IPS DF 19.7 (cell line): Measurements from ENCODE around the gene FAM9C.

Experiments
- DNase-seq: peaks from one replicate; pipeline ENCODE4 v3.0.0-alpha.2; 2013; ENCODE audit warnings: low read depth, low spot score

The FAM9C gene

DNA sequence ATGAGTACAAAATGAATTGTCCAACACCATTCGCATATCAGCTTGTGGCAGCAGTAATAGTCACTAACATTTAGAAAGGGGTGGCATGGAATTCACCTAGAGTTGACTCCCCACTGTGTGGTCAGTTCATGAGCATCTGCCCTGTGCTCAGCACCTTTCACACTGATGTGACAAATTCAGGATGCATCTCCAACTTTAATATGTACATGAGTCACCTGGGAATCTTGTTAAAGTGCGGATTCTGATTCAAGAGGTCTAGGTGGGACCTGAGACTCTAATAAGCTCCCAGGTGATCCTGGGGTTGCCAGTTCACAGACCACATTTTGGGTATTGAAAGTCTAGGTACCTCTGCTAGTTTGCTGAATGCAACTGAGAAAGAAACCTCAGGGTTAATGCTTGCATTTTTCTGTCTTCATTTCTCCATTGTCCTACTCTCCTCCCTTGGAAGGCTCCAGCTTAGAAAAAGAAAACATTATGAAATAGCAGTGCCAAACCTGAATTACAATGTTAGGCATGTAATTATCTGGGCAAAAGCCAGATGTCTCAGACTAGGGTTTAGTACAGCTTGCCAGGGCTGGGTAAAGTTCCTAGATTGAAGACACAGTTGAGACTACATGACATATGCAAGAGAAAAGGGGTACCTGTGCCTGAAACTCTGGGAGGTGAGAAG lies 36.8 kb downstream of the FAM9C start:
- DNase-seq = no peak

DNA sequence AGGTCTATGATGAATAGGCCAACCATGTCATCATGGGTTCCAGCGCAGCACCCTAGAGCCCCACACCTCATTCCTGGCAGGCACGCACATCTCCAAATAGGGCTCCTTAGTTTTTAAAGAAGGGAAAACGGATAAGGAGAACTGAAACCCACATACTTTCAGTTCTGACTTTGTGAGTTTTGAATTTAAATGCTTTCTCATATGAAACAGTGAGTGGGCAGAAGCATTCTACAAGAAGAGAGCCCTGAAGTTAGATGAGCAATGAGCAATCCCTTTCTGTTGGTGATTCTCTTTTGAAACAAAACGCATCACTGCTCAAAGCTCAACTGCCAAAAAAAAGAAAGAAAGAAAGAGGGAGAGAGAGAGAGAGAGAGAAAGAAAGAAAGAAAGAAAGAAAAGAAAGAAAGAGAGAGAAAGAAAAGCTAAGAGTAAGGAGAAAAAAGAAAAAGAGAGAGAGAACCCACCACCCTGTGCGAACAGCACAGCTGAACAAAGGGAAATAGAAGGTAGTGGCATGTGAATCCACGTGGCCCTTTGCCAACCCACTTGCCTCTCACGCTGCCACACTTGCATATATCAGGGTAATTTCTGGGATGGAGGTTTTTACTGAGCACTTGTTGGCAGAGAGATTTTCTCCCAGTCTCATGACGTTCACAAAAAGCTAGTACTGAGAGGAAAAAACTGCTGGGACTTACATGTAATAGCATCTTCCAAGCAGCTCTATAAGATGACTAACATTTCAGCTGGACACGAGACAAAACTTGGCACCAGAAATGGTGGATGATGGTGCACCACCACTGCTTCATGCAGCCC lies 38.6 kb downstream of the FAM9C start:
- no peak for DNase-seq

DNA sequence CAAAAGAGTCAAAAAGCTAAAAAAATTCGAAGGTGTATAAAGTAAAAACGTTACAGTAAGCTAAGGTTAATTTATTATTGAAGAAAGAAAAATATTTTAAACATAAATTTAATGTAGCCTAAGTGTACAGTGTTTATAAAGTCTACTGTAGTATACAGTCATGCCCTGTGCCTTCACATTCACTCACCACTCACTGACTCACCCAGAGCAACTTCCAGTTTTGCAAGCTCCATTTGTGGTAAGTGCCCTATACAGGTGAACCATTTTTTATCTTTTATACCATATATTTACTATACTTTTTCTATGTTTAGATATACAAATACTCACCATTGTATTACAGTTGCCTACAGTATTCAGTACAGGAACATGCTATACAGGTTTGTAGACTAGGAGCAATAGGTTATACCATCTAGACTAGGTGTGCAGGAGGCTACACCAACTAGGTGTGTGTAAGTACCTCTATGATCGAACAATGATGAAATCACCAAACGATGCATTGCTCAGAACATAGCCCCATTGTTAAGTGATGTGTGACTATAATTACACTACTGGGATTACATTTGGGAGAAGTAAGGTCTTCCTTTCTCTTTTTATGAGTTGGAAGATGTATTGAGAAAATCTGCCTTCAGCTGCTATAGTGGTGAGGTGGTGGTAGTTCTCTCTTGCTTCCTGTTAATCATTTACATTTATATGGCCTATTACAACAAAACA lies 42.3 kb downstream of the FAM9C start:
- no peak for DNase-seq

DNA sequence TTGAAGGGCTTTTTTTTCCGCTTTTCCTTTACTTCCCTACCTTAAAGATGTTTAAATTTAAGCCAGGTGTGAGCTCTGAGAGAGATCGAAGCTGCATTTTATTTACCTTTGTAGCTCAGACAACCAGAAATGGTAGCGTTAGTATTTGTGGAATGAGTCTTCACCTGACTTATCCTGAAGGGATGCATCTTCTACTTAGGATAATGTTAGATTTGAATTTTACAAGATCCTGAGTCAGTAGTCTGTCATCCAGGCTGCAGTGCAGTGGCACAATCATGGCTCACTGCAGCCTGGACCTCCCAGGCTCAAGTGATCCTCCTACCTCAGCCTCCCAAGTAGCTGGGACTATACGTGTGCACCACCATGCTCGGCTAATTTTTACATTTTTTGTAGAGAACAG lies 43.3 kb downstream of the FAM9C start:
- no peak for DNase-seq

DNA sequence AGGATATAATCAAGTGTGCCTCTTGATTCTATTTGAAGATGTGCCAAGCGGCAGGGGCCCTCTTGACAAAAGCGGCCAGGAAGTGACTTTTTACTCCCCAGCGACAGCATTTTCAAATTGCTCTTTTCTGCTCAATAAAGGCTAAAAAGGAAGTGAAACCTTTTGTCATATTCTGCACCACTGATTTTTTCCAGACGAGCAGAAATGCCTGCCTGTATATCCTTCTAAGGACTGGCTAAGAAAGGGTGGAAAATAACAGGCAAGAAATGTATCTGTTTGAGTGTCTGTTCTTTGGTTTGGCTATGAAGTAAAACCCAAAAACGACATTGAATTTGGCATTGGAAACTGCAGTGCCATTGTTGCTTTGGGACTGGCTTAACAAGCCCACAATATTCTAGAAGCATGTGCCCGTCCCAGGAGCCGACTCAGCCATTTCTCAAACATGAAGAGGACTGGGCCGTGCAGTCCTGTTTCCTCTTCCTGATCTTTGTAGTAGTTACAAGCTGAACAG lies 44.1 kb downstream of the FAM9C start:
- DNase-seq = no peak

DNA sequence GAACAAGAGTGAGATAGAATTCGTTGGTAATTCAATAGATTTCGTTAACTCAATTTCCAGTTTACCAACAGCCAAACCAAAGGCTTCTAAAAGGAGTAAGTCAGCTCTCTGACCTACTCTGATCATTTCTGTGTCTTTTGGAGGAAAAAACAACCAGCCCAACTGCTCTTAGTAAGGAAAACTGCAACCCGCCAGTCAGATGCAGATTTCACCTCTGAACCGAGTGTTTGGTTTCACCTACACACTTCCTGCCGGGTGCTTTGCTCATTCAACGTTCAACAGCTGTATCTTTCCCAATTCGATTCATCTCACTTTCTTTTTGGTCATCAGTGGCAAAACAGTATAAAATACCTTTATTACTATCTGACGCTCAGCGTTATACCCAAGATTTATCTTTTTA lies 45.0 kb downstream of the FAM9C start:
- no peak for DNase-seq

DNA sequence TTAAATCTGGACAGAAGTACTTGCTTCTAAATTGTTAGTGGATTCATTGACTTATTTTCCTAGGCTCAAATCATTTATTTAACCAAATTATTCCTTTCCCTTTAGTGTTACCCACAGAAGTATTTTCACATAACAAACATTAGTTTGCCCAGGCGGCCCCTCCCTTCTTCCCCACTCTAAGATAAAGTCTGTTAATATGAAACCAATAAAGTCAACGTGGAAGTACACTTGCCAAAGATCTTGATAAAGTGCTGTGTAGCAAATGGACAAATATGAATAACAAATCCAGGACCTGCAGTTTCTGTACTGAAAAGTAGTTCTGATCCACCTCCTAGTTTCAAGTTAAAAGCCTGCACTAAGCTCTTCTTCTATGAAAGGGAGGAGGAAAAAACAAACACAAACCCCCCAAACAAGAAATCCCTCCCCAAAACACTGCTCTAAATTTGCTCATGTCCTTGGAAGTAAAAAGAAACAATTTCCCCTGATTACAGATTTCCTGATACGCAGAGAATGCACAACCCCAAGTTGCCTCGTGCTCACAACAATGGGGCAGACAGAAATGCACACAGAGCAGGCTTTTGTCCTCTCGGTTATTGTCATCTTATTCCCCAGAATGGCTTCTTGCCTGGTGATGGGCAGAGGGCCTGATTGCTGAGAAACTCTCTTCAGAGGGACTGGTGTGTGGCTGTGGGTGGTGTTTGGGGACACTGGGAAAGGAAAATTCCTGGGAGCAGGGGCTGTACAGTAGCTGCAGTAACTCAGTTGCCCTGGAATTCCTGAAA lies 46.3 kb downstream of the FAM9C start:
- no peak for DNase-seq

DNA sequence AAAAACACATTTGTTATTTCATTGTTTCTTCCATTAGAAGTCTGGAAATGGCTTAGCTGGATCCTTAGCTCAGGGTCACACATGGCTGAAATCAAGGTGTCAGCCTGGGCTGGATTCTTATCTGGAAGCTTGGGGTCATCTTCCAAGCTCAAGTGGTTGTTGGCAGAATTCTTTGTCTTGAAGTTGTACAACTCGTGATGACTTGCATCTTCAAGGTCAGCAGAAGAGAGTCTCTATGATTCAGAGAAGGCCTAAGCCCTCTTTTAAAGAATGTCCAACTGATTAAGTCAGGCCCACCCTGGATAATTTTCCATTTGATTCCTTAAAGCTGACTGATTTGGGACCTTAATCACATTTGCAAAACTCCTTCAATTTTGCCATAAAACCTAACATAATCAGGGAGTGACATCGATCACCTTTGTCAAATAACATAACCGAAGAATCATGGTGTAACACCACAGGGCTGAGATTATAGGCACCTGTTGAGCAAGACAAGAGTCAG lies 47.4 kb downstream of the FAM9C start:
- no peak for DNase-seq

DNA sequence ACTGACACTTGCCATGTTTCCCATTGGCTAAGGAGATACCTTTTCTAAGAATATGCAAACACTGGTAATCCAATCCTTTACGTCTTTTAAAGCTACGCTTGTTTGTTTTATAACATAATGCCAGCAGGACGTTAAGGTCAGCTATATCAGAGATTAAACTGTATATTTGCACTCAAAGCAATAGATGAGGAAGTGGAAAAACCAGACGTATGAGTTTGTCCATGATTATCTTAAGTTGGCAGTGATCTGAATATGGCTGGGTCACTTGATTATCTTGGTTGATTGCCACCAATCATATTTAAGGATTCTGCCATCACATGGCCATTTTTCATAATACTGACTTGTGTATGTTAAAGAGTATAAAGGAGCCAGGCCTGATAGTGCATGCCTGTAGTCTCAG lies 50.1 kb downstream of the FAM9C start:
- no peak for DNase-seq

DNA sequence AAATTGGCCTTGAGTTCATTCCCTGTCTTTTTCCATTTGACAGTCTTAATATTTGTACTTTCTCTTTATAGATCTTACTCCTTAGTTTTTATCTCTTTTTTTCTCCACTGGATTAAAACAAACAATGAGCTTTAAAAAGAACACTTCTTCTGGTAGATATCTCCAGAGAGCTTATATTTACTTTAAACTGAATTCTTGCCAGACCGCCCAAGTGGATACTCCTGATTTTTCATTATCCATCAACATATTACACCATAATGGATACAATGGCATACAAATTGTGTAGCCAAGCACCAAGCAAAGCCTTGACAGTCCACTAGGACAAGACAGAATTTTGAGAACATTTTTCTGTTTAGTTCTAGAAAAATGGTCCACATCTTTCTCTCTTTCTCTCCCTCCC lies 50.6 kb downstream of the FAM9C start:
- DNase-seq = no peak

DNA sequence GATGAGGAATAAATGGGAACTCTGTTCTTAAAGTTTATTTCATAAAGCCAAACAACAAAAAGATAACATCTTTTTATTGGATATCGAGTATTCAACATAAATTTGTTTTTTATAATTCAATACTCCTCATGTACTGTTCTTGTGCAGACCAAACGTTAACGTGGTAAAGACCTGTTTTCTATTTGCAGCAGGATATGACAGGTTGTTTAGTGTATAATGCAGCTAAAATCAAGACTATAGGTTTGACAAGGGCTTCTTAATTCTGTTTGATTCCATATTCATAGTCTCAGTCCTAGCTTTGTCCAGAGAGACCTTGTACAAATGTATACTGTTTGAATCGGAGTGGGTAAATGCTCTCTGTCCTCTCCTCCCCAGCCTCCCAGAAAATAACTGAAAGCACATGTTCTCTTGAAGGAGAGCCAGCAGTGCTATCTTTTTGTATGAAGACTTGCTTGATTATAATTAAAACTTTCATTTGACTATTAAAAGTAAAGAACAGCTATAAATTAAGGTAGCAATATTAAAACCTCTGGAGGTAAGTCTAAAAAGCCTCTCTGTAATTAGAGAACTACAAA lies 51.8 kb downstream of the FAM9C start:
- no peak for DNase-seq

DNA sequence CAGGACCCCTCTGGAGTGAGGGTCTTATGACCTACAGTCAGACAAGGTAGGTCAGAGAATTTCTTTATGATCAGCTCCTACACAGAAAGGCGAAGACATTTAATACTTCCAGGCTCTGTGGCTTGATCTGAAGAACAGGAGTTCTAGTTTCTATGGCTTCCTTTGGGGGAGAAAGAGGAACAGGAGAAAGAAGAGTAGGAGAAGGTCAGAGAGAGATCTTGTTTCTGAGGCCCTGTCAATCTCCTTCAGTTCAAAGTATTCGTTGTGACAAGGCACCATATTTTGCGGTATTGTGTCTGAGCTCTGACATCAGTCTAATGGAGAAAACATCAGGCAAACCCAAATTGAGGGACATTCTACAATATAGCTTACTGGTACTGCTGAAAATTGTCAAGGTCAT lies 52.8 kb downstream of the FAM9C start:
- DNase-seq = no peak

DNA sequence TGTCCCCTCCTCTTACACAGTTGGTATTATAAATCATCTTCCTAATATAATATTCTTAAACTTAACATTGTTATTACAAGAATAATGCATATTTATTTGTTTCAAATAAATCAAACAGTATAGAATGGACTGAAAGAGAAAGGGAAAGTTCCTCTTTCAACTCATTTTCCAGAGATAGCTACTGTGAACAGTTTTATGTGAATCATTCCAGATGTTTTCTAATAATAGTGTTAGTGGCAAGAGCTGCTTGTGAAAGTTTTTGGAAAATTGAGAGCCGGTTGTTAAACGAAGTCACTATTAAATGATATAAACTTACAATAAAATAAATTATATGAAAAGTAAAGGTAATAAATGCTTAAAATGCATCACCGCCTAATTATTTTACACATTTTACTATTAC lies 55.0 kb downstream of the FAM9C start:
- DNase-seq = no peak

DNA sequence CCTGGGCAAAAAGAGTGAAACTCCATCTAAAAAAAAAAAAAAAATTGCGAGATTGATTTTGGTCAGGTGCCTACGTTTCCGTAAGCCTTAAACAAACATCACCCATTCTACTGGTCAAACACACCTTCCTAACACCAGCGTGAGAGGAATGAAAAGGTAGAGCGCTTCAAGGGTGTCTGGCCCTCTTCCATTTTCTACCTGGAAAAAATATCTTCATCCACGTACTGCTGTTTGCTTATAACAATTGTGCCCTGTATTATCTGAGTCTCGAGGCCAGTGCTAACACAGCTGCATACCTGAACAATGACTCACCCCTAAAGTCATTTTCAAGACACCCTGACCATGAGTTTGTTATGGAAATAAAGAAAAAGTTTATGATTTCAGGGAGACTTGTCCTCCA lies 55.6 kb downstream of the FAM9C start:
- no peak for DNase-seq

DNA sequence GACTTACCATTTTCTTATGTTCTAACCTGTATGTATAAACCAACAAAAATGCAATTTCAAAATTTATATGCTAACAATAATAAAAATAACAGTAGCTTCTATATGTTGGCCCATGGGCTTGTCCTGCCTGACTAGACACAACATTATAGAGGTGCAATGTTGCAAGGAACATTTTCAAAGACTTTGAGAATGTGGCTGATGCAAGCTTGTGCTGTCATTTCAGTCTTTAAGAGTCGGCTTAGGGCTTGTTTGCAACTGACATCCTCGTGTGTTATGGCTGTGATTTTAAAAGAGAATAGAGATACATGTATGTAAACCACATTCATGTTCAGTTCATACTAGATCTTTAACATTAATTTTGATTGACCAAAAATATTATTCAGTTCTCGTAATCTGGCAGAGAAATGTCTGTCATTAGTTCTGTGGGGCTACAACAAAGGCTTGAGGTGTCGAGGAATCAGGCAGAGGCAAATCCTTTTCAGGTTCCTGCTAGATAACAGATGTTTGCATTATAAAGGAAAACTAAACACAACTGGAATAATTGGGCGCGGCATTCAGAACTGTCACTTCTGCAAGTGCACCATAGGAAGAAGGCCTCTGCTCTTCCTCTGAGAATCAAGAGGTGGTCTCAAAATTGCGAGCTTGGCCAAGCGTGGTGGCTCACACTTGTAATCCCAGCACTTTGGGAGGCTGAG lies 56.4 kb downstream of the FAM9C start:
- no peak for DNase-seq

DNA sequence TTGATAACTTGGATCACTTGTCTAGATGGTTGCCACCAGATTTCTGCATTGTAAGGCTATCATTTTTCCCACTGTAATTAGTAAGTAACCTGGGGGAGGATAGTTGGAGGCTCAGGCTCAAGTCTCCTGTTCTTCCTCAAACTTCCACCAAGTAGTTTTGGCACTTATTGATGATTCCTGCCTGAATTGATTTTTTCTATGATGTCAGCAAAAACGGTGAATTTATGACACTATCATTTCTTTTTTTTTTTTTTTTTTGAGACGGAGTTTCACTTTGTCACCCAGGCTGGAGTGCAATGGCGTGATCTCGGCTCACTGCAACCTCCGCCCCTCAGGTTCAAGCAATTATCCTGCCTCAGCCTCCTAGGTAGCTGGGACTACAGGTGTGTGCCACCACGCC lies 57.1 kb downstream of the FAM9C start:
- DNase-seq = no peak

DNA sequence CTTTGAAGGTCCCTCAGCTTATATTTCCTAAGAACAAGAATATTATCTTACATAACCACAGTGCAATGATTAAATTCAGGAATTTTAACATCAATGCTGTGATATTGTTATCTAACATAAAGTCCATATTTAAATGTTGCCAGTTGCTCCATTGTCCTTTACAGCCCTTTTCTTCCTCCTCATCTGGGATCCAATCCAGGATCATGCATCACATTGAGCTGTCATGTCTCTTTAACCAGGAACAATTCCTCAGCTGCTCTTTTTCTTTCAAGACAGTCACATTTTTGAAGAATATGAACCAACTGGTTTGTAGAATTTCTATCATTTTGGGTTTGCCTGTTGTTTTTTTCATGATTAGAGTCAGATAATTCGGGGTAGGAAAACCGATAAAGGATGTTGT lies 57.5 kb downstream of the FAM9C start:
- DNase-seq = no peak

DNA sequence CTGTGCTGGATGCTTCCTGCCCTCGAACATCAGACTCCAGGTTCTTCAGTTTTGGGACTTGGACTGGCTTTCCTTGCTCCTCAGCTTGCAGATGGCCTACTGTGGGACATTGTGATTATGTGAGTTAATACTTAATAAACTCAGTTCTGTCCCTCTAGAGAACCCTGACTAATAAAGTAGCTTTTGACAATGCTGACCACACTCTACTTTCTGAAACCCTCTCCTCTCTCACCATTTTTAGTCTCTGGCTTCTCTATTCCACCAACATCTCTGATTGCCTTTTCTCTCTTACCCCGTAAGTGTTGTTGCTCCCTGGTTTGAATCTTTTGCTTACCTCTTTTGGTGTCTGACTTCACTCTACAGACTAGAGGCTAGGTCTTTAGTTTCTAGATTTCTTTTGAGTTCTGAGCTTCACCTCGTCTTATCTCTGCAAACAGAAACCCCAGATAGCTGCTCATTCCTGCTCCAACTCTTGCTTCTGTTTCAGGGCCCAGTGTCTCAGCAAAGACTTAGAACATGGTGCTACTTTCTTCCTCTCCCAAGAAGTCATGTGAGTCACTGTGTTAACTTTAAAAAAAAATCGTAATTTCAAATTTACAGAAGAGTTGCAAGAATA lies 58.1 kb downstream of the FAM9C start:
- no peak for DNase-seq
